Esophagus muscularis mucosa (tissue), 4 donors: Measurements from ENCODE around the gene PIP5K1A.

Experiments
- CTCF ChIP-seq, 3 experiments: fragments of 200-600 bp in 2 of 3; fragments of 450-650 bp in 1 of 3; sonication (generic) in 2 of 3; IDR thresholded peaks; one replicate each; pipeline ENCODE4 v1.5.1; 2017 to 2019; ENCODE audit warnings: antibody characterized with exemption in 3 of 3, mild to moderate bottlenecking in 2 of 3, moderate library complexity in 1 of 3
- EP300 ChIP-seq: sonication (generic); formaldehyde crosslinking; IDR thresholded peaks from one replicate; pipeline ENCODE4 v1.6.1; 2017; ENCODE audit warnings: antibody characterized with exemption
- POLR2A ChIP-seq: fragments of 450-650 bp; IDR thresholded peaks from one replicate; pipeline ENCODE4 v1.6.1; 2017; ENCODE audit warnings: antibody characterized with exemption, moderate library complexity, mild to moderate bottlenecking, low read depth
- POLR2AphosphoS5 ChIP-seq, 2 donors: sonication (generic); formaldehyde crosslinking; IDR thresholded peaks; one replicate each; pipeline ENCODE4 v1.6.1; 2017; ENCODE audit warnings: antibody characterized with exemption in 2 of 2

- TF ChIP-seq CTCF (IDR thresholded peaks at IDR 0.05) (no peak), POLR2A (no peak), EP300 (no peak), POLR2AphosphoS5 (IDR thresholded peaks at IDR 0.05) (no peak)
Measured at GRCh38 chr1:151197863-151198253, 494 bp upstream of the PIP5K1A start.
